GM18861 (cell line): ENCODE results near the gene PDGFC.

Experiments
- ATAC-seq: cut with Tn5 transposase; IDR thresholded peaks from one replicate; pipeline ENCODE4 v1.9.1; 2021; ENCODE audit not compliant: unreplicated experiment

PDGFC gene

DNA sequence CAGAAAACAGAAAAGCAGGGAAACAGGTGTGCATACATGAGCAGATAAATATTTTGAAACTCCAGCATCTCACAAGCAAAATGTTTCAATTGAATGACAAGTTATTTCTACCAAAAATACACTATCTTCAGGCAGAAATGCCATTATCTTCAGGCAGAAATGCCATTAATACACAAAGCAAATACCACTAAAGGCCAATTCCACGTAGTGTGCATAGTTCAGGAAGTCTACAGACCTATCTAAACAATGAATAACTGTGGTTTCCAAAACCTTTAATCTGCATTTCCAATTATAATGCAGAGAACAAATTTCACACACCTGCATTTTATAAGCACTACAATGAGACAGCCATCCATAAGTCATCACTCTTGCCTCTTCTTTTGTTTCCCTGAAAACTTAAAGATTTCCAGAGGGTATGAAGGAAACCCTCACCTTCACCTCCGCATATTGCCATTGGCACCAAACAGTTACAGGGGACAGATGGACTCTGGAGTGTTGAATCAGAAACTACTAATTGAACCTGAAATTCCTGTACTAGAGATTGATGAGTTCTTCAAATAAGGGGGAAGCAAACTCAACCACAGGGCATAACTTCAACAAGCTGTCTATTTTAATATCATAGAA, 179.0 kb downstream of the PDGFC start:
- ATAC-seq, result no peak

DNA sequence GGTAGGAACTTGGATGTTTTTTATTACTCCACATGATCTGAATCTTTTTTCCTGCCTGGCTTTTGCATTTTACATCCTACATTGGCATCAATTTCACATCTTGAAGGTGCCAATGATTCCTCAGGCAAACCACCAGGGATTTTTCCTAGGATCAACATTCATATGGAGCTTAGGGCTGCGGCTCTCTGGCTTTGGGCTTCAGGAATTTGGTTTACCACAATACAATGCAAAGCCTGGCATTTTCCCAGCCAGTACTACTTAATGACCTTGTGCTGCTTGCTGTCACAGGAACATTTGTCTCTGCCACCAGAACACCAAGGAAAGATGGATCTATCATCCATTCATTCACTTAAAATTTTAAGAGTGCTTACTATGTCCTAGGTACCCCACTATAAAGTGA, 180.7 kb downstream of the PDGFC start:
- ATAC-seq, result no peak

DNA sequence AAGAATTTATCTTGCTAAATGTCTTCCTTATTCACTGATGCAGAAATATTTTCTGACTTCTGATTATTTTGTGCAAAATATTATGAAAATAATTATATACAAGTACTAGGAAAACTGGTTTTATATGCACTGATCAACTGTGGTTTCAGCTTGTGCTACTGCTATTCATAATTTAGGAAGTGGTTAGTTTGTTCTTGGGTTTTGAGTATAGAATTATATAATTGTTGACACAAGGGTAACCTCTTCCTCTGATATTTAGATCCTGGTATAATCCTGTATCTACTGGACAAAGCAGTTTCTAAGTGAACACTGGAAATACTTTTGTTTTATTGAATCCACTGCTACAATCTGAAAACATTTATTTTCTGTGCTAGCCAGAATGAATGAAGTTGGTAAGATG, 182.8 kb downstream of the PDGFC start:
- ATAC-seq, result no peak

DNA sequence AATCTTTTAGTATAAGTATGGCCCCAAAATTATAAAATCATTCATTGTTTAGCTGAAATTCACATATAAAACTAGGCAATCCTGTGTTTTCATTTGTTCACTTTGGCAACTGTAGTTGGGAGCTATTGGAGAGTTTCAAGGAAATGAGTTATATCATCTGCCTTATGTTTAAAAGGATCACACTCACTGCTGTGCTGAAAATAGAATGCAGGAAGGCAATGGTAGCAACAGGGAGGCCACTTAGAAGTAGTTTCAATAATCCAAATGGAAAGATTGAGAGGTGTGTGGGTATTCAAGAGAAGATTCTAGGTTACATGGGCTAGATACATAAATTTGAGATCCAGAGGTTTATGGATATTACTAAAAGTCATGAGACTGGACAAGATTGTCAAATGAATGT, 184.9 kb downstream of the PDGFC start:
- ATAC-seq, result no peak

DNA sequence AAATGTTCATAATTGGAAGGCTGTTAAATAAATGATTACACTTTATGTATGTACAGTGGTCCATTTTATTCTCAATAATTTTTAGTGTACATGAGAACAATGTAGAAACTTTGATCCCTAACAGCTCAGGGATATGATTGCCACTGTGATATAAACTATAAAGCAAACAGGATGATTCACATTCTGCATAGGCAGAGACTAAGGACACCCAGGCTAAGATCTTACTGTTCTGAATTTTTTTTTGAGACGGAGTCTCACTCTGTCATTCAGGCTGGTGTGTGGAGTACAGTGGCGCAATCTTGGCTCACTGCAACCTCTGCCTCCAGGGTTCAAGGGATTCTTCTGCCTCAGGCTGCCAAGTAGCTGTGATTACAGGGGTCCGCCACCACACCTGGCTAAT, 186.6 kb downstream of the PDGFC start:
- no peak for ATAC-seq

DNA sequence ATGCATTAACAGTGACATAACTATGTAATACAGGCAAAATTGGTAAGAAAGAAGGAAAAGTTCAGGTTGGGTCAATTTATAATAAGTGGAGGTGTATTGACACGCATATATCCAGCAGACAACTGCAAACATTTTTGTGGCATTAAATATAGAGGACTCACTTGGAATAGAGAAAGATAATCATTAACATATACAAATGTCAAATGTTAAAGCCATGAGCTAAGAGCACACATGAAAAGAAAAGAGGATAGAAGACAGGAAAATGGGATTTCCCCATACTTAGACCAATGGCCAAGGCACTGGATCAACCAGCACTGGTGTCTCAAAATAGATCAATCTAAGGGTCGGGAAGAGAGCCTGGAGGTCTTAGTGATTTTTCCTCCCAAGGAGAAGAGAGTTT, 187.6 kb downstream of the PDGFC start:
- ATAC-seq, result no peak

DNA sequence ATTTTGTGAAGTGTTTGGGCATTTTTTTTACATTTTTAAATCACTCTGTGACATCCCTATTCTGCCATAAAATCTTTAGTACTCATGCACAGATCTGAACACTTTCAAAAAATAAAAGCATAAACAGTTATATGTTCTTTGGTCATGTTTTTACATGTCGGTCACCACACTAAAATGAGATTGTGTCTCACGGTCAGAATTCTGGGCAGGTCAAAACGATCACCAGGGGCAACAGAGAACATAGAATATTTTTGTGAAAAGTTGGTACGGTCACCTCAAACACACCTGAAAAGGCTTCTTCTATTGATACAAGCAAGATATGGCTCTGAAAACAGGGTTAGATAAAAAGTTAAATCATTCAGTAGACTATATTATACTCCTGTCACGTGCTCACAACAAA, 189.1 kb downstream of the PDGFC start:
- ATAC-seq, result no peak

DNA sequence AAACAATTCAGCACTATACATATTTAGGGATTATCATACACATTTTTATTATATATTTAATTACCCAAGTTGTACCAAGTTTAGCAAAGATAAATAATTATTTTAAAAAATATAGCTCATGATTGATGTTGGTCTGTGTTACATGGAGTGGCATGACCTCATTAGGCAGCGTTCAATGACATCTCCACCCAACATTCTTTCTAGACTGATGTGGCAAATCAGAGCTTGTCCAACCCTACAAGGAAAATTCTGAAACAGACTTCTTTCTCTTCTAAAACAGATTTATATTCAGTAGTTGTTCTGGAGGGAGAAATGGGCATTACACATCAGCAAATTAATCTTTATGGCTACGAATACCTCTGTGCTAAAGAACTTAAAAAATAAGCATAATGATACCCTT, 189.7 kb downstream of the PDGFC start:
- ATAC-seq, result no peak

DNA sequence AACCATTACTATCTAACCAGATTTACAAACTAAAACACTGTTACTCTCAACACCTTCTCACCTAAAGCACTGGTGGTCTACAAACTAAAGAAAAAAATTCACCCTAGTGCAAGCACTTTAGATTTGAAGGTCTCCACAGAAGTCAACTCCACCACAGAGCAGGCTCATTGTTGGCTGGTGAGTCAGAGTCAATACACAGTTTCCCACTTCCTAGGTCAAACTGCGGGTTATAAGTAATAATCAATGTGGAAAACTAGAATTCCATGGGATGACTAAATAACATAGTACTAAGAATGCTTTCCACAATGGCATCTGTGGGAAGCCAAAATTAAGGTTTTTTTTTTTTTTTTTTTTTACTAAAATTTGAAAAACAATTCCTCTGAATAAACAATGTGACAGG, 191.8 kb downstream of the PDGFC start:
- ATAC-seq, result no peak

DNA sequence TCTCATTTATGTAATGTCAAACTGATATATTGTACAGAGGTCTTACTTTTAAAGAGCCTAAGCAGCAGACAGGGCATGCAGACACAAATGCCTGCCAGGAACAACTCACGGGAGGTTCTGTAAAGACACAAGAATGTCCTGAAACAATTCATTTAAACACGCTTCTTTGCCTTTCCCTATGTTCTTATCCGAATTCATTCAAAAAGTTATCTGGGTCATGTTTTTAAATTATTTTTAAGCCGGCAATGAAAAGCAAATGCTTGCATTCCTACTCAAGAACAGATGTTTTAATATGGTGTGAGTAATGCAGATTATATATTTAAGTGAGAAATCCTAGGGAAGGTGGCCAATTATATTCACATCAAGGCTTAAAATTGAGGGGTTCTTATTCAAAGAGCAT, 192.6 kb downstream of the PDGFC start:
- no peak for ATAC-seq

DNA sequence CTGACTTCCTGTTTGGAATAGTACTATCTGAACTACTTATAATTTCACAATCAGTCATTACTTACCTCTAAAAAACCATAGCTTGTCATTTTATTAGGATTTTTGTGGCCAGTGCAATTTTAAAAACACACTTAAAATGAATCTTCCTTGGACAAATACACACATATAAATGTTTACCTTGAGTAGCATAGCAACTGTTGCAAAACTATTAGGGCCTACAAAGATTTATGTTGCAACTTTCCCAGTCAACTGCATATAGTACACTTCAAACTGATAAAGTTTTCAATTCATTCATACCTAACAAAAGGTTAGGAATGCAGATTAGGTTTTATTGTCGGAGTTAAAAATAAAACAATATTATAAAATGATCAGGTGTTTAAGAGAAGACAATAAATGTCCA, 193.0 kb downstream of the PDGFC start:
- ATAC-seq, result no peak

DNA sequence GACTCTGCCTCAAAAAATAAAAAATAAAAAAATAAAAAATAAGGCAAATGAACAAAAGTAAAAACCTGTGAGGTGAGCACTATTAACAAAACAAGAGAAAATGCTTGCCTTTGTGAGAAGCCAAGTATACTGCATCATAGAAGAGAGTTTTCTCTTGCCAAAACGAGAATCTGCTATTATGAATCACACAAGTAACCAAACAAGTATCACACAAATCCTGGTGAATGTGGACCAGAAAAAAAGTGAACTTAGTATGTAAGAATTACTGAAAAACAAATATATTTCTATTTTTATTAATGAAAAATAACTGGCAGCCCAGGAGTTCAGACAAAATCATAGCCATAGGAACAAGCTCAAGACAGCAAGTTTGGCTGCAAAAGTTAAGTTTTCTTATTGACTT, 193.5 kb downstream of the PDGFC start:
- ATAC-seq, result no peak

DNA sequence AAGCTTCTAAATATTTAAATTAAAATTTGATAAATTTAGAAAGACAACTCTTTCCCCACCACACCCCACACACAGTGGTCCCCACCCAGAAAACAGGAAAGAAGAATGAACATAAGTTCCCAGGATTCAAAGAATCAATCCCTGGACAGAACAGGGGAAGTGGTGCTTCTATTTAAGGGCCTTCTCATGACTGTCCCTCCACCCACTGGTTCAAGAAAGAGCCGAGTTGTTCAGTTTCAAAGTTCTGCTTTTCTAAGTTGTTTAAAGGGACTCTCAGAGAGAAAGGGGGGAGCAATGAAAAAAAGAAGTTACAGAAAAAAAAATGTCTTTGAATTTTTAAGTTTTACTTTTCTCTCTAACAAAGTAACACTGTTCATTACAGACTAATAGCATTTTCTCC, 195.8 kb downstream of the PDGFC start:
- no peak for ATAC-seq

DNA sequence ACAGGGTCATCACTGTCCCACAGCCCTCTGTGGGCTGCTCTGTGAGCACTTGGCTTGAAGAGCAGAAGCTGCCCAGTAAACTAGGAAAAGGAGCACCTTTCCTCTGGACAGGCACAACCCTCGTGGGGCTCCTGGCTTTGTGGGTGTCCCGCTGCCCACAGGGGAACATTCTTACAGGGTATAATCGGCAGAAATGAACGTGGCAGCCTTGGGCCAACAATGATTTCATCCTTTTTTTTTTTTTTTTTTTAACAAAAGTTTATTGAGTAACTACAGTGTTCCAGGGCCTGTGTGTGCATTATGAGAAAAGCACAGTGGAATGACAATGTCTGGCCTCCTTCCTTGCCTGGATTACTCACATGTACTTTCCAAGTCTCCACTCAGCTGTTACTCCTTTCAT, 197.2 kb downstream of the PDGFC start:
- ATAC-seq, result no peak

DNA sequence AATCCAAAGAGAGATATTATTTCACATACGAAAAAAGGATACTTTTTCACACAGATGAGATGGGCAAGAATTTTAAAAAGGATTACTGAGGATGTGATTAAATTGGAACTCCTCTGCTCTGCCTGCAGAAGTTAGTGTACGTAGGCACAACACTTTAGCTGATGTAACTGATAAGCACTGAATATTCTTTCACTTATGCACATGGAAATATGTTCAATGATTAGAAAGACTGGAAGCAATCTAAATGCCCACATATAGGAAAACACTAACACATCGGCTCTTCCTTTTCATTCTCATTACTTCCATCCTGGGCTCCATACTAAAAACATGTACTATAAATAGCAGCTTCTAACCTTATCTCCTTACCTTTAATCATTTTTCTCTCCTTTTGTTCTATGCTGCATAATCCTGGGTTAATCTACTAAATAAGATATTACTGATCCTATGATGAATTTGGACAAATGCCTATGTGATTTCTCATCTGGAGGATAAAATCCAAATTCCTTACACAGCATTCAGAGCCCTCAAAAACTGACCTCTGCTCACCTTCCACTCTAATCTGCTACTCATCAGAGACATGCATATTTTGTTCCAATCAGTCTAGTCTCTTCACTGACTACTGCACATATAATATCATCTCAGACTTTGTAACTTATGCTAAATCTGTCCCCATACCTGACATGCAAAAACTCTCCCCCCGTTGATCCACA, 197.8 kb downstream of the PDGFC start:
- no peak for ATAC-seq

DNA sequence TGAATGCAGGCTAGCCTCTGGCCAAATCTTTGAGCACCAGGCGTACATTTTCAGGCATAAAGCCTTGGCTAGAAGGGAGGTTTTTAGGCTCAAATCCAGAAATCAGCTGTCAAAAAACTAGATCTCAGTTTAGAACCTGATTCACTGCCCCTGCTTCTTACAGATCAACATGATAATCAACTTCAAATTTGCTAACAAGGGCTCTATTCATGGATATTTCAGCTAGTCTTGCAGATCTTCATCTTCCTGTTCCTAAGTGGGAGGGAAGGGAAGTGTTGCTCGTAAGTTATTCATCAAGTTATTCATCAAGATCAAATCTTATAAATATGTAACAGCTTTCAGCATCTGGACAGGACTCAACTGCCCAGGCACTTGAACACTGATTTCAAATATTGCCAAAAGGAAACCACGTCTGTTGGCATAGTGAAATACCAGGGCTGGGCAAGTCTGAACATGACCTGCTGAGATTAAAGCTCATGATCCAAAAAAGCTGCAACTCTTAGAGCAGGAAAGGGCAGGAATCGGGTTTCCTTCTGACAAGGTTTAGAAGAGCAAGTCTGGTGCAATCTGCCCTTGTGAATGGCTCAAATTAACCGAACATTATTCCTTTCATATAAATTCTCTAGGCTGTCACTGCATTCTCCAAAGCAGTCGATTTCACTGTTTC, 200.3 kb downstream of the PDGFC start:
- no peak for ATAC-seq

DNA sequence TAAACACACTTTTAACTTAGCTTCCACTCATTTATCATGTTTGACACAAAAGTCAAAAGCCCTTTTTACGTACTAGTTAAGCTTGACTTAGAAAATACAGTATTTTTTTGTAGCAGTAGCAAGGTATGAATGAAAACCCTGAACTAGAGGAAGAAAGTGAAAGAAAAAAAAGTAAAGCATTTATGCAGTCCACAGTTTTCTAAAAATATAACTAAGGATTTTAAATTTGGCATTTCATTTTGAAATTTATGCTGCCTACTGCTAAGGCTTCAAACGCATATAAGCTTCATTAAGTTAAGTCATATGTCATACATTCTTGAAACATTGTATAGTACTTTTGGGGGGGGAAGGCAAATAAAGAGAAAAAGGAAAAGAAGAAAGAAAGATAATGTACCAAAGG, 201.5 kb downstream of the PDGFC start:
- no peak for ATAC-seq

DNA sequence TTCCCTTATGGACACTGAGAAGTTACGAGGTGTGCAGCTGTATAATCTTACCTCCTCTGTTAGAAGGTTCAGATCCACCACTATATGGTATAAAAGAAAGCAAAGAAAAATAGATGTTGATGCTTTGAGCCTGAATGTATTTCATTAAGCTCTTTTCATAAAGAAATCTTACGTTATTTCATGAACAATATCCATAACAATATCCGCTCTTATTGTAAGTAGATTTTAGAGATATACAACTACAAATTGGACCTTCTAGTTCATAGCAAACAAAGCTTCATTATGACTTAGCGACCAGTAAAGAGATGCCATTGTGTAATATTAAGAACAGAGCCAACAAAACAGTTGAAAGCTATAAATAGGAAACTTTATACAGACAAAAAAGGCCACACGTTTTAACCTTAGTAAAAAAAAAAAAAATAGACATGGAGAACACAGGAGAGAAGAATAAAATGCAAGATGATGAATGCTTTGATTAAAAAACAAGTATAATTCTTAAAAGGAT, 203.6 kb downstream of the PDGFC start:
- ATAC-seq, result no peak

DNA sequence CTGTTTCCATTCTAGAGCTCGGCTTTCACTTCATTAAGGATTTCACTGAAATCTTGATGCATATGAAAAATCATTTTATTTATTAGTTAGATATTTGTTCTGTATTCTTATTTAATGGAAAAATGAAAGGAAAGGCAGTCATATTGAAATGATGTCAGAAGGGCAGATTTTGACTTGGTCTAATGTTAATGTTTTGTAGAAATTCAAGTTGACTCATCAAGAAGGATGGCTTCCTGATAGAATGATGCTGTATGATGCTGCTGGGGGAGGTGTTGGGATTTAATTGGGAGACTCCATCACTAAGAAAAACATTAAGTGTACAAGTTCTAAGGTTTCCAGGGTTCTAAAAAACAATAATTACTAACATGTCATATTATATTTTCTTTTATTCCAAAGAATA, 204.8 kb downstream of the PDGFC start:
- ATAC-seq, result no peak

DNA sequence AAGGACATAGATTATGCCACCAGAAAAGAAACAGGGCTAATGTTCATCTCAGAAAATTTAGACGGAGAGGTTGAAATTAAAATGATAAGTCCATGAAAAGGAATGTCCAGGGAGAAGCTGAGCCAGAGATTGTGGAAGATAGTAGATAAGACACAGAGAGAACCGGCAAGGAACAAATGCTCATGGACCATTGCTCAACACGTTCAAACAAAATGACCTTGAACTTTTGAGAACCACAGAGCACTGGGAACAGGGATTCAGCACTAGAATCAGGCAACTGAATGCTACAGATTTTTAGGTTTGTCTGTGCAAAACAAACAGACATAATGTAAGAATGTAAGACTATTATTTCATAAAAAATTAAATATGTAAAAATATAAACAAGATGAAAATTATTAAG, 206.3 kb downstream of the PDGFC start:
- no peak for ATAC-seq

DNA sequence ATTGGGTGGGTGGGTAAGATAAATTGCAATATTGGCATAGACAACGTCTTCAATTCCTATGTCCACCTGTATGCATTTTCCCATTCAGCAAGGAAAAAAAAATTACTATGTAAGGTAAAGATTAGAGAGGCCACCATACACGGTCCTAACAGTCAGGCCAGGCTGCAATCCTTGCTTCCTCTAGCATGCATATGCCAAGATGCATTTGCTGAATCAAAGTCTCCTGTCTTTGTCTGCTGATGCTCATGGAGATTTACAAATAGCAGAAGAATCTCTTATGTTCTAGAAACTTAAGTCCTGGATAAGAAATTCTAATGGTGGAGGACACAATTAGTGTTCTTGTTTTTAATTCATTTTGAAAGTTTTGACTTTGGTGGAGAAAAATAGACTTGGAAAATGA, 206.8 kb downstream of the PDGFC start:
- no peak for ATAC-seq

DNA sequence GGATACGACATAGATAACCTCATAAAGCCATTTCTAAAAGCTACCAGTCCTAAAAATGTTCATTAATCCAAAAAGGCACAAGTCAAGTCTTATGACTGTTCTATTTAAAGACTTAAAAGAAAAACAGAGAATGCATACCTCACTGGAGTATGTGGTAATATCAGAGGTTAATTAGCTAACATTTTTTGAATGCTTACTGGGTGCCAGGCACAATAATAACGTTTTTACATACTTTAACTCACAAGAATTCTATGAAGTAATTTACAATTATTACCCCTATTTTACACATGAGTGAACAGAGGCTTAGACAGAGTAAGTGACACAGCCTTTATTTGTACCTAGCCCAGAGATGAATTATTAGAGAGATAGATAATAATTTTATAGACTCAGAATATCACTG, 207.5 kb downstream of the PDGFC start:
- no peak for ATAC-seq
